ENCODE data around the gene RPTOR.
"Not testable (repeated sequence)": the region's sequence is repeated elsewhere in the genome, so short reads cannot be mapped to it uniquely, and the experiment has no call there.

RPTOR gene

DNA sequence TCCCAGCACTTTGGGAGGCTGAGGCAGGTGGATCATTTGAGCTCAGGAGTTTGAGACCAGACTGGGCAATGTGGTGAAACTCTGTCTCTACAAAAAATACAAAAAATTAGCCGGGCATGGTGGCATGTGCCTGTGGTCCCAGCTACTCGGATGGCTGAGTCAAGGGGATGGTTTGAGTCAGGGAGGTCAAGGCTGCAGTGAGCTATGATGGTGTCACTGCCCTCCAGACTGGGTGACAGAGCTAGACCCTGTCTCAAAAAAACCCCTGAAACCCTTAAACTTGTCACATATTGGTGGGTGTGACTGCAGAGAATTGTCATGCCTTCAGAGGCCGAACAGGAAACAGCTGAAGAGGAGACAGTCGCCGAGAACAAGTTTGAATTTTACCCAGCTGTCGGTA, 13.4 kb downstream of the RPTOR start:
- DNase-seq = no peak

DNA sequence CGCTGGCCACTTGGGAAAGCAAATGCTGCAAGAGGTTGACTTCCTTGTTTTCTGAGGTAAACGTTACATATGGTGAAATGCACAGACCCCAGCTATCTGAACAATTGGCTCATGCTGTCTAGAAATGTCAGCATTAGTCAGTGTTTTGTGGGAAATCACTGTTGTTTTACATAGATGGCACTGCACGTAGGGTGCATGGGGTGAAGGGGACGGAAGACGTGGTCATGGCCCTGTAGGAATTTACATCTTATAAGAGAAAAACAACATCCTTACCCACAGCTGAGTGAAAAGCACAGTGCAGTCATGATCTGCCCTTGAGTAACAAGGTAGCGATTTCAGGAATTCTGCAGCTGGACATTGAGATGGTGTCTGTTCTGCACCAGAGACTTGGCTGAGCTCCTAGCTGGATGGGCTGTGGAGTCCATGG, 15.2 kb downstream of the RPTOR start:
- DNase-seq = no peak

DNA sequence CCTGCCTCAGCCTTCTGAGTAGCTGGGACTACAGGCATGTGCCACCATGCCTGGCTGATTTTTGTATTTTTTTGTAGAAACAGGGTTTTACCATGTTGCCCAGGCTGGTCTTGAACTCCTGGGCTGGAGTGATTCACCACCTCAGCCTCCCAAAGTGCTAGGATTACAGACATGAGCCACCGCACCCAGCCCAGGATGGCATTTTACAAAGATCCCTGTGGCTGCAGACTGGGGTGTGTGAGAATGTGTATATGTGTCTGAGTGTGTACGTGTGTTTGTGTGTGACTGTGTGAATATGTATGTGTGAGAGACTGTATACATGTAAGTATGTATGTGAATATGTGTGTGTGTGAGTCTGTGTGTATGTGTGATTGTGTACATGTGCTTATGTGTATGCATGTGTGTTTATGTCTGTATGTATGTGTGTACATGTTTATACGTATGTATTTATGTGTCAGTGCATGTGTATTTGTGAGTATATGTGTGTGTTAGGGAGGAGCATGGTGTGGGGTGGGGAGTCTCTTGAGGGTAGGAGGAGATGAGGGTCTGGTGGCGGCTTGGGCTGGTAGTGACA, 17.0 kb downstream of the RPTOR start:
- no peak for DNase-seq

DNA sequence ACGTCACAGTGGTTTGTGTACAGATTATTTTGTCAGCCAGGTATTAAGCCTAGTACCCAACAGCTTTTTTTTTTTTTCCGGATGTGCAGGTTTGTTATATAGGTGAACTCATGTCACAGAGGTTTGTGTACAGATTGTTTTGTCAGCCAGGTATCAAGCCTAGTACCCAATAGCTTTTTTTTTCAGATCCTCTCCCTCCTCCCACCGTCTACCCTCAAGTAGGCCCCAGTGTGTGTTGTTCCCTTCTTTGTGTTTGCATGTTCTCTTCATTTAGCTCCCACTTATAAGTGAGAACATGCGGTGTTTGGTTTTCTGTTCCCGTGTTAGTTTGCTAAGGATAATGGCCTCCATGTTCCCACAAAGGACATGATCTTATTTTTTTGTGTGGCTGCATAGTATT, 19.9 kb downstream of the RPTOR start:
- no peak for DNase-seq

DNA sequence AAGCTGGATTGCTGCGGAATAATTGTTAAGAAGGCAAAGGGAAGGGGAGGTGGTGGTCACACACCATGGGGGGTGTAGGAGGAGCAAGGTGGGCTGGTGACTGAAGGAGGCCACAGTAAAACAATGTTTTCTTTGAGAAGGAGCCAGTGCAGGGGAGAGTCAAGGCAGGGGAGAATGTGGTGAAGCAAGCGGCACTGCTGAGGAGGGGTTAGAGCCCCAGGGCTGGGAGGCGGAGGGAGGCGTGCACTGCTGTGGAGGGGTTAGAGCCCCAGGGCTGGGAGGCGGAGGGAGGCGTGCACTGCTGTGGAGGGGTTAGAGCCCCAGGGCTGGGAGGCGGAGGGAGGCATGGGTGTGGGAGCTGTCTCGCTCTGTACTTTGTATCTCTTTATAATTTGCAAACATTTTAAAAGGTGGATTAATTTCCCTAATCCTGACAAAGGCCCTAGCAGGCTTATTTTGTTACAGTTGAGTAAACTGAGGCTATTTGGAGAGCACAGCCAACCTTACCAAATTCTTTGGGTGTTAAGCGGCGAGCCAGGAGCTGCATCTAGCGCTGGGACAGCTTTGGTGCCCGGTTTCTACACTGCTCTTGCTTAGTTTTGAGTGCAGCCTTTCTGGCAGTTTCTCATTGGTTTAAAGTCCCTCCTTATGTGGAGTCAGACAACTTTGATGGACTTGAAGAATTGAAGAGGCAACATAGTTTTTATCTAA, 20.9 kb downstream of the RPTOR start:
- DNase-seq = no peak

DNA sequence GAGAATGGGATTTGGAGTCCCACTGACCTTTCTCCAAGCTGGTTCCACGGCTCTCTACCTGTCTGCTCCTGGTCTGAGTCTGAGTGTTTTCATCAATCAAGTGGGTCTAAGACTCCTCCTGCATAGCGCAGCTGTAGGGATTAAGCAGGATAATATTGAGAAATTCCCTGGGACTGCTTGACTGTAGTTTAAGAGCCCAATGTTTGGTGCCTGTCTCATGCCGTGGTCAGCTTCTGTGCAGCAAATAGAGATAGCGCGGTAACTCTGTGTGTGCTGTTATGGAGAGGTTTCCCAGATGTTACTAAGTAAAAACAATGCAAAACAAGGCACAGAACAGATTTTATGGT, 21.4 kb downstream of the RPTOR start:
- no peak for DNase-seq

DNA sequence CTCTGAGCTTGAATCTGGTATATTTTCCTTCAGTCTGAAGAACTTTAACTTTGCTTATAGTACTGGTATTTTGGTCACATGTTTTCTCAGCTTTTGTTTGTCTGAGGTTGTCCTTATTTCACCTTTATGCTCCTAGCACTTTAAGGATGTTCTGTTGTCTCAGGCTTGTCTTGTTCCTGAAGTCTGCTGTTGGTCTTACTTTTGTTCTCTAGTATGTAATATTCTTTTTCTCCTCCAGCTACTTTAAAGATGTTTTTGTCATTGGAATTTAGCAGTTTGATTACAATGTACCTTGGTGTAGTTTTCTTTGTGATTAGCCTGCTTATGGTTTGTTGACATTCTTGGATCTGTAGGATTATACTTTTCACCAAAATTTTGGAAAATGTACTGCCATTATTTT, 23.6 kb downstream of the RPTOR start:
- DNase-seq = no peak

DNA sequence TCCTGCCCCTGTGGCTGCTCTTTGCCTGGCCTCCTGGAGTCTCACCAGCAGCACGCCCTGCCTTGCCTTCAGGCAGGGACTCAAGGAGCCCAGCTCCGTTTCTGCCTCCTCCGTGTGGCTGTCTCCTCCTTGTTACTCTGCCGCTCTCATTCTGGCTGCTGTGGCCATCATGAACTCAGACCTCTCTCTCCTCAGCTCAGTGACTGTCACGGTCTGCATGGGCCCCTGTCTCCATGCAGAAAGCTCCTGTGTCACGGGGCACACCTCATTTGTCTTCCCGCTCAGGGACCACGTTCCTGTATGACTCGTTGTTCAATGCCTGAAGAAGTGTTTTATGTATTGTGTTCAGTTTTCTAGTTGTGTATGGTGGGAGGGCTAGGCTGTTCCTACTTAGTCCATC, 25.3 kb downstream of the RPTOR start:
- DNase-seq = no peak

DNA sequence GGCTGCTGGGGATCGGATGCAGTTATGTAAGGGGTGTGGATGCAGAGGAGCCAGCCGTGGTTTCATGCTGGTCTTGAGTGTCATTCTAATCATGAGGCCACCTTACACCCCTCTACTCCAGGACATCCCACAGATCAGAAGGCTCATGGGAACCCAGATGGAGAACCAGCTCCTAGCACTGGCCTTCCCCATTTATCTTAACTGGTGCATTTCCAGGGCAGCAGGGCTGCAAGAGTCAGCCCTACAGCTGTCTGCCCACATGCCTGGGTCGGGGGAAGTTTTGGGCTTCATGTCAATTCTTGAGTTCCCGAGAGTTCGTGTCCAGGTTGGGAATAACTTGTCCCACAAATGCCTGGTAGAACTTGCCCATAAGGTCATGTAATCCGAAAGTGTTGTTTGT, 29.1 kb downstream of the RPTOR start:
- no peak for DNase-seq

DNA sequence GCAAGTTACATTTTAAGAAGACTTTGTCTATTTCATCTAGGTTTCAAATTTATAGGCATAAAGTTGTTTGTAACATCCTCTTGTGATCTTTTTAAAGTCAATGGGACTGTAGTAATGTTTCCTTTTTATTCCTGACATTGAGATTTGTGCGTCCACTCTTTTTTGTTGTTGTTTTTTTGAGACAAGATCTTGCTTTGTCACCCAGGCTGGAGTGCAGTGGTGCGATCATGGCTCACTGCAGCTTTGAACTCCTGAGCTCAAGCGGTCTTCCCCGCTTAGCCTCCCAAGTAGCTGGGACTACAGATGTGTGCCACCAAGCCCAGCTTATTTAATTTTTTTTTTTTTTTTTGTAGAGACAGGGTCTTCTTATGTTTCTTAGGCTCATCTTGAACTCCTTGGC, 29.9 kb downstream of the RPTOR start:
- no peak for DNase-seq

DNA sequence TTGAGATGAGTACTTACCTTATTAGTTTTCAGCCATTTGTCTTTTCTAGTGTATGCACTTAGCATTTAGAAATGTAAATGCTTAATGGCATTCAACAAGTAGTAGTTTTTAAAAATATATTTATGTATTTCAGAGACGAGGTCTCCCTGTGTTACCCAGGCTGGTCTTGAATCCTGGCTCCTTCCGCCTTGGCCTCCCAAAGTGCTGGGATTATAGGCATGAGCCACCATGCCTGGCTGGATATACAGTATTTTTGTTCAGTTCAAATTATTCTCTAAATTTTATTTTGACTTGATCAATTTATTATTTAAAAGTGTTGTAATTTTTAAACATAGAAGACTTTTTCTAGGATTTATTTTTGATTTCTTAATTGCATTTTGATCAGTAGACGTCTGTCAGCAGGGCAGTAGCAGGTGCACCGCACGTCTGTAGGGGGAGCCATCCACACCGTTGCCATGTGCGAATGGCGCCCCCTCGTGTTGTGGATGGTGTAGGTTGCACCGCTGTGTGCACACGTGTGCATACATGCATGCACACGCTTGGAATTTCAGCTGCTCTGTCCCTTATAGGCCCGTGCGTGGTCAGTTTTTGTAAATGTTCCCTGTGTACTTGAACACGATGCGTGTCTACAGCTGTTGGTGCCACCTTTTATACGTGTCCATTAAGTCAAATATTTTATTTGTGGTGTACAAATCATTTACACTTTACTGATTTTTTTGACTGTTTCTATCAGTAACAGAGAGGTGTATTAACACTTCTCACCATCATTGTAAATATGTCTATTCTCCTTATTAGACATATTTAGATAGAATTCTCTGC, 30.6 kb downstream of the RPTOR start:
- peak; percentile 63 for DNase-seq

DNA sequence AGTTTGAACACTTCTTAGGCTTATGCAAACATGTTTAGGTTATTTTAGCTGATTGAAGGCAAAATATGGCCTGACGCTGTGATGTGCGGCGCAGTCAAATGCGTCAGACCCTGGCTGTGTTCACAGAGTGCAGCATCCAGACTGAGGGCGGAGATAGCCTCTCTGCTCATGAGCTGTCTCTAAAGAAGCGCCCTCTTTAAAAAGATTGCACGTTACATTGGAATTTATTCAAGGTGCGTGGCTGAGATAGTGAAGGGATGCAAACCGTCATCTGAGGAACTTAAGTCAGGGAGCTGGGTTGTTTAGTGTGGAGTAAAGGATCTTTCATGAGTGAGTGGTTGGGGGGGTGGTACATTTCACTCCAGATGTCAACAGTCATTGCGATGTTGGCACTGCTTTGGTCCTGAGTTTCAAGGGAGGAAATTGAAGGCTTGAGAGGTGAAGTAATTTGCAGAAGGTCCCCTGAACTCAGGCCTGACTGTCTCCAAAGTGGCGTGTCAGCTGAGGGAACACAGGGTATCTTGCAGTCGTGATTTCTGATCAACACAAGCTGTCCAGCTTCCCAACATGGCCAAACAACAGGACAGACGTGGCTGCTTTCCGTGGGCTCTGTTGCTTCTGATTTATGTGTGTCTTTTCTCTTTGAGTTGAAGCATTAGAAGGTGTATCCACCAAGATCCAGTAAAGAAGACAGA, 33.4 kb downstream of the RPTOR start:
- no peak for DNase-seq

DNA sequence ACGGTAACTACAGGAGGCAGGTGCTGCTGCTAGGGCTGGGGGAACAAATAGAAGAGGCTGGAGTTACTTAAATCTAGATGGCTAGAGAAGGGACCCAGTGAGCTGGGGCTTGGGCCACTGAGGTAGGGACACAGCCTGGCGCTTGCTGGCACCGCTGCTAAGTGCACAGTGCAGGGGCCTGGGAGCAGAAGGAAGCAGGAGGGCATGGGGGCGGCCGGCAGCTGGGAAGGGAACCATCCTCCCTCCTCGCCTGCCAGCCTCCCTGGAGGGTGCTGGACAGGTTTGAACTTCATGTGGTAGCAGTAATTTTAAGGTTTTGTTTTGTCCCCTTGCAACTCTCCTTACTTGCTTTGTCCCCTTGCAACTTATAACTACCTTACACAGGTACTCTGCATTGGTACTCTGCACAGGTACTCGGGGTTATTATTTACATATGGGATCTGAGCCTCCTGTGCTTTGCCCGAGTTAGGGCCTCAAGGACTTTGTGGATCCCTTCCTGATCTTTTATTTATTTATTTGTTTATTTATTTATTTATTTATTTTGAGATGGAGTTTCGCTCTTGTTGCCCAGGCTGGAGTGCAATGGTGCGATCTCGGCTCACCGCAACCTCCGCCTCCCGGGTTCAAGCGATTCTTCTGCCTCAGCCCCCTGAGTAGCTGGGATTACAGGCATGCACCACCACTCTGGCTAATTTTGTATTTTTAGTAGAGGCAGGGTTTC, 34.2 kb downstream of the RPTOR start:
- DNase-seq = not testable (repeated sequence)

DNA sequence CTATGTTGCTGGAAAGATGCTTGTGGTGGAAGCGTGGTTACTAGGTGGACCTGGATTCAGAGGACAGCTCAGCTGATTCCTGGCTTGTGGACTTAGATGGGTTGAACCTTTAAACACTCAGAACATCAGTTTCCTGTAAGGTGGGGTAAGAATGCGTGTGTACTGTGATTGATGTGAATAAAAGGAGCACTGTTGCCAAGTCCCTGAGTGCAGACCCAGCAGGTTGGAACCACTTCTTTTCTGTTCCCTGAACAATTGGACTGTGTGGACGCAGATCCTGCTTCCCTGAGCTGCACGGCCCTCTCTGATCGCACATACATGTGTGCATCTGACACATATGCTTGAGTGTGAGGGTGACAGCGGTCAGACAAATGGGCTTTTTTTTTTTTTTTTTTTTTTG, 37.5 kb downstream of the RPTOR start:
- DNase-seq = no peak

DNA sequence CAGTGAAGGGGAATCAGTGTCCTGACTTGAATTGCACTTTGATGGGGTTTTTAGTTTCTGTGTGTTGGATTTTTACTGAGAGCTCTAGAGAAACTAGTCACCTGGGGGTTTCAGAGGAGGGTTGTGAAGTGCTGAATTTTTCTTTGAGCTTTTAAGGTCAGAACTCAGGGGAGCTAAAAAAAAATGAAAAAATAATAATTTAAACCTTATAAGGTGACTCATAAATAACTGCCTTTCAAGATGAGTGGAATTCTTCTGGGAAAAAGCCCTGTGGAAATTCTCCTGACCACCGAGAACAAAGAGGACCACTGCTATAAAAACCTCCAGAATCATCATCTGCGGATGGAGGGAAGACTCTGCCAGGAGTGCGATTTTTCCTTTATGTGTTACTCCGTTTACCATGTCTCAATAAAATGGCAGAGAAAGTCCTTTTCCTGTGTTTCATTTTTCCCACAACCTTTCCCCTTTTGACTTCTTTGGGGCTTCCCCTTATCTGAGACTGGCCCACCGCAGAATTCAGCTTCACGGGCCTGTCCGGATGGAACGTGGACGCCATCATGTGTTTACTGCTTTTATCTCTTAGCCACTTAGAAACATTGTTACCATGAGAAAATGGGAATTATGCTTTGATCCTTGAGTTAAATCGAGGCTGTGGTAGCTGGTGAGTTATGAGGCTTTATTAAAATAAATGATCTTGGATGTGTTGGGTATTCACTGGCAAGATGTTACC, 39.7 kb downstream of the RPTOR start:
- DNase-seq = no peak

DNA sequence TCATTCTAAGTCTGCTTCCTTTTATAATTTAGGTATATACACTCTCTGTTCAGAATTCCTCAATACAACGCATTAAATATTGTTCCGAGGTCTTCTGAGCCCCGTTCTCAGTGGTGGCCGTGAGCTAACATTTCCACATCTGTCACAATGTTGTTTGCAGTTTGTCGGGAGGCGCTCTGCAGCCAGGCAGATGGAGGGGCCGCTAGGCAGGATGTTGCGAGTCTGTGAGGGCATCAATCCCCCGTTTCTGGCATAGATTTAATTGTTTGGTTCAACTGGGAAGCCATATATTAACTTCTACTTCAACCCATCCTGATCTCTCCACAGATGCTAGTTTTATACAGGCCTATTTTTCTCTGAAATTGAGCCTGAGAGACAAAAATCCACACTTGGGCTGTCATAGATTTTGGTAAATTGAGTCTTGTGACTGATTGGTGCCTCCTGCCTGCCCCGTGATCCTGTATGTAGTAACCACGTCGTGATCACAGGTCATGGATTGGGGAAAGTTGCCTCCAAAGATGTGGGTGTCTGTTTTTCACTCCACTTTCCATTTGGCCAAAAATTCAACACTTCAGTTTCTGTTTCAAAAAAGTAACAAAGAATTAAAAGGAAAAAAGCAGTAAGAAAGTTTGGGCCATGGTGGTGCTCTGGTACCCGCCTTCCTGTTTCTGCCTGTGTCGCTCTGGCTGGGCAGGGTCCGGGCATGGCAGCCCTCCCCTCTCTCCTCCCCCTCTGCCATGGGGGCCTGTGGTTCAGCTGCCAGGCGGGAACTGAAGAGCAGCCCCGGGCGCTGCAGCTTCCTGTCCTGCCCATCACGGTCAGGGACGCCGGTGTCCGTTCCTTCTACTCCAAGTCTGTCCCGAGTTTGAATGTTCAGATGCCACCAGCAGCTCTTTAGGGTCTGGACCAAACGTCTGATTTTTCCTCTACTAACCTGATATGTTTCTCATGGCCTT, 41.5 kb downstream of the RPTOR start:
- no peak for DNase-seq

DNA sequence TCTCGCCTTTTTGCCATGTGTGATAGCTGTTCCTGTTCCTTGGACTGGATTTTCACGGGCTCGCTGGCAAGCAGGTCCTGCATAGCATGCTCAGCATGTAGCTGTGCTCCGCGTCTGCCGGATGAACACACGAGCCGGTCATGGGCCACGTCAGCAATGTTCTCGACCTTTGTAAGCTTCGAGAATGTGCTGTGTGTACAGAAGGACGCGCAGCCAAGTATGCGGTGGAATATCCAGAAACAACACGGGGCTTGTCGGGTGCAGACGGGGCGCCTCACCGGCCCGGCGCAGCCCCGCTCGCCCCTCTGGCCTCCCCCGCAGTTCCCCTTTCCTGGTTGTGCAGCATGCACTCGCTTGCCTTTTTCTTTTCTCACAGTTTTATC, 42.2 kb downstream of the RPTOR start:
- DNase-seq = no peak

DNA sequence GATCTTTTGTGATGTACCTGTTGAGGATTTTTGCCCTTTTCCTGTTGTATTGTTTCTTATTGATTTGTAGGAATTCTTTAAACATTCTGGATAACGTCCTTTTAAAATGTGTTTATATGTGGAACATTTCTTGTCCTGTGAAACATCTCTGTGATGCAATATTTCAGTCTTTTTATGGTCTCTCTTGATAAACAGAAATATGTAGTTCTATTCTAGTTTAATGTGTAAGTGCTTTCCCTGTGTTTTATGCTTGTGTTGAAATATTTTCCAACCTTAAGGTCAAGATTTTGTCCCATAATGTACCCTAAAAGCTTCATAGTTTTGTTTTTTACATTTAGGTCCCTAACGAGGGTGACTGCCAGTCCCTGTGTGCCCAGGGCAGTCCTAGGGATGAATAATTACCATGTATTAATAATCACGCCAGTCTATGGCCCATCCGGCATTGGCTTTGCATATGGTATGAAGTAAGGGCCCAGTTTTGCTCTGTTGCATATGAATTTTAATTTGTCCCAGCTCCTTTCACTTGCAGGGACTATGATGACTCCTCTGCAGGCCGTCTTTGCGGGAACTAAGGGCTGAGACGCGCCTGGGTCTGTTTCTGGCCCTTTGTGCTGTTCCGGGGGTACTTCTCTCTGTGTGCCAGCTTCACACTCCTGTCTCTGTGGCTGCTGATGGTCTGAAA, 44.2 kb downstream of the RPTOR start:
- no peak for DNase-seq

DNA sequence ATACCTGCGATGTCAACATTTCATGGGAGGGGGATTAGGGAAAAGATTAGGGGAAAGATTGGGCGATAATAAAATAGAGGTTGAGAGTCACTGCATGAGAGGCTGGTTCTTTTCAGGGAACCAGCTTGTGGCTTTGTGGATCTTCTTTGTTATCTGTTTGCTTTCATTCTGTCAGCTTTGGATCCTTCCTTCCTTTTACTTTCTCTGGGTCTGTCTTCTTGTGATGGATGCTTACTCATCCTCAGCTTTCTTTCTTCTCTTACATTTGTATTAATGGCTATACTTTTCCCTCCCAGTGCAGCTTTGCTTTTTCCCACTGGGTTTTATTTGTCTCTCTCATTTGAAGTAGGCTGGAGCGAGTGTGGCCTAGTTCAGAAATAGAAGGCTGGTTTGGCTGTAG, 47.1 kb downstream of the RPTOR start:
- DNase-seq = no peak

DNA sequence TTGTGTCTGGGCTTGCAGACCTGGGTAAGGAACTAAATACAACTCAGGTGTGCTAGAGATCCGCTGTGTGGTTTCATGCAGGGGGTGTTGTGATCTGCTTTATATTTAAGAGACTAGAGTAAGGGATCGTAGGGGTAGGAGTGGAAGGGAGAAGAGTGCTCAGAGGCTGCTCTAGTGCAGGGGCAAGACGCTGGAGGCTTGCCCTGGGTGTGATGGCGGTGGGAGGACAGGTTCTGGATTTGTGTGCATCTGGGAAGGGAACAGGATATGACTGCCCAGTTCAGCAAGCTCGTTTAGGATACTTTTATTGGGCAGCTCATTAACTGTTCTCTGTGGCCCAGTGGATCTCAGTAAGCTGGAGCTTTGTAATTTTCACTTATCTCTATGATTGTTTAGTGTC, 47.6 kb downstream of the RPTOR start:
- DNase-seq = no peak

DNA sequence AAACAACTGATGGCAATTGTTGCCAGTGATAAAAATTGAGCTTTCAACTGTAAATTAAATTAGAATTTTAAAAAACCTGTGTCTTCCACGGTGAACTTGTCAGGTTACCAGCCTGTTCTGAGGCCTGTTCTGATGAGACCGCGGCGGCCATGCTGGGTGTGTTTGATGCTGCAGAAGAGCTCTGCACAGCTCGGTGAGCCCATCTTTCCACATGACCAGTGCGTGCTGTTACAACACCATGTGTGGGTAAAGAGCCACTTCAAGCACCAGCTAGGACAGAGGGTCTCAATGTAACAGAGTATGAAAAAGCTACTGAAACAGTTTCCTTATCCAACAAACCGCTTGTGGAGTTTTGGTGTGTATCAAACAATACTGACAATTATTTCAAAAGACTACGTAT, 48.5 kb downstream of the RPTOR start:
- no peak for DNase-seq

Data from NCI-H226 (cell line).